HG02884 (cell line): ENCODE measurements around the gene FOXN3.
"Not testable (repeated sequence)": the region's sequence is repeated elsewhere in the genome, so short reads cannot be mapped to it uniquely, and the experiment has no call there.

Experiments used
- ATAC-seq: cut with Tn5 transposase; IDR thresholded peaks from one replicate; pipeline ENCODE4 v1.9.1; 2021; ENCODE audit warnings: mild to moderate bottlenecking, moderate library complexity; ENCODE audit not compliant: unreplicated experiment

Gene FOXN3

DNA sequence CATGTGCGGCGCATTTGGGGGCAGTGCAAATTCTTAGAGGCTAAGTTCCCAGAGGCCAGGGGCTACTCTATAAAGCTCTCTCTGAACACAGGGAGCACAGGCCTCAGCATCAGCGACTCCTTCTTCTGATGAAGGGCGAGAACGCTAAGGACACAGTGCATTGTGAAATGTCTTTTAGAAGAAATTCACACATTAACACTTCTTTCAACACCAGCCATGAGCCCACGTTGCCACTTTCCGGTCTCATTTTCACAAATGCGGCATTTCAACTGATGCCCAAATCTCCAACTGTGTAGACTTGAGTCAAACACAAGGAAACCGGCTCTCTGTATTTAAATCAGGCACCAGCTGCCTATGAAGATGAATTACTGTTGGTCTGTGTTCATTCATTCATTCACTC lies 162.0 kb downstream of the FOXN3 start:
- no peak for ATAC-seq

DNA sequence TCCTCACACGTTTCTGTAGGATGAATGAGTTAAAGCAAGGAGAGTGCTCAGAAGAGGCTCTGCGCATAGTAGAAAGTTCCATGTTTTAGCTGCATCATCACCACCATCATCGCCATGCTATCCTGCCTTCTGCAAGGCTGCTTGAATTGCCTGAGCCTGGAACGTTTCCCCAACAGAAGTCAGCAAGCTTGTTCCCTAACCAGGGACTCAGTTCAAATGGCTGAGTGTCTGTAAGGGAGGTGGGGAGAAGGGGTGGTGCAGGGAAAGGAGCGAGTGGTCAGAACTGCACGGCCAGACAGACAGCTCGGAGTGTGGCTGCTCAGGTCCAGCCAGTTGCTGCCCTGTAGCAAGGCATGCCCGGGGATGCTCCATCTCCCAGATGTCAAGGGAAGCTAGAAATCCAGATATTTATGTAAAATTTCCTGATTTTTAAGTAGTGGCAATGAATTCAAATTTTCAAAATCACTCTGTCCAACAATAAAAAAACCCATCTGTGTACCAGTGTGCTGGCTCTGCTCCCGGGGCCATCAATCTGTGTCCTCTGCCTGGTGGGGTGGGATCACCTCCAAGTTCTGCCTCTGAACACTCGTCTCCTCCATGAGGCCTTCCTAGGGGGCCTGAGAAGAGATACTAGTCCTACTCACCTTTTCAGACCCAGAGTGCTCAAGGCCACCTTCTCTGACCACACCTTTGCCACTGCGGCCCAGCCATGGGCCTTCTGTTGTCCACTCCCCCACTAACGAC lies 162.7 kb downstream of the FOXN3 start:
- ATAC-seq, result no peak

DNA sequence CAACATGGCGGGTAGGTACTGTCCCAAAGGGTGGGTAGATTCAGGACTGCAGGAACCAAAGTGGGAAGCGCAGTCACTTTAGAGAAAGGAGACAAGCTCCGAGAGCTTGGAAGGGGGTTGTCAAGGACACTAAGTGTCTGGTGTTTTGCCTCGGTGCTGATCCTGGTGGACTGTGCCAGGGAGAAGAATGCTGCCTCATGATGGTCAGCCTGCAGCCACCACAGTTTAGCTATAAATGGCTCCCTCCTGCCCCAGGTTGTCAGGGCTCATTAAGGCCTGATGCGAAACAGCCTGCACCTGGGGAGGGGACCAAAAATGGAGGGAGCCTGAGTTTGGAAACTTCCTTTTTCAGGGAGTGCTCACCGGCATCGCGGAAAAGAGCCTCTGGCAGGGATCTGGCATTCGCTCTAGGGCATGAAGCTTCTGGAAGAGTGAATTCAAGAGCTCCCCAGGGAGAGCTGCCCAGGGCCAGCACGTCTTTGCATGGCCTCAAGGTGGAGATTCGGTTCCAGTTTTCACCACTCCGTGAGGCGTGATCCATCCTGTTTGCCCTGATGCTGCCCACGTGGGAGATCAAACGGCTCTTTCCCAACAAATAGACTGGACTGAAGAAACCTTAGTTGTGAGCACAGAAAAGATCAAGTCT lies 164.0 kb downstream of the FOXN3 start:
- ATAC-seq, result no peak

DNA sequence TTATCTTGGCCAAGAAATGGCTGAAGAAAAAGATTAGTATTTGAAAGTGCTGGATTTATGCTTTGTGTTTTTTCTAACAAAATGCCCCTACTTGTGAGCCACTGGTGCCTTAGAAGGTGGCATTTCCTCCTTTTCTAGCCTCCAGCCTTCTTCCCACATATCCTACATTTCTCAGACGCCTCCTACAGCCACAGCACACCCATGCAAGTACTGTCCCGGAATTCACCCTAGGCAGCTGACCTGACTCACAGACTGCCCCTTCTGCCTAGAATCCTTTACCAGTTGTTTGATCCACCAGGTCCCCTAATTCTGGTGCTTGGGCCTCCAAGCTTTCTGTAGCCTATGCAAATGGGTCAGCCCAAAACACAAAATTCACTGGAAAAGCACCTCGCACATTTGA lies 166.0 kb downstream of the FOXN3 start:
- ATAC-seq, result no peak

DNA sequence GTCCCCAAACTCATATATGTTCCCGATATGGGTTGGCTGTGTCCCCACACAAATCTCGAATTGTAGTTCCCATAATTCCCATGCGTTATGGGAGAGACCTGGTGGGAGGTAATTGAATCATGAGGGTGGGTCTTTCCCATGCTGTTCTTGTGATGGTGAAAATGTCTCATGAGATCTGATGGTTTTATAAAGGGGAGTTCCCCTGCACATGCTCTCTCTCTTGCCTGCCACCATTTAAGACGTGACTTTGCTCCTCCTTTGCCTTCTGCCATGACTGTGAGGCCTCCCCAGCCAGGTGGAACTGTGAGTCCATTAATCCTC lies 166.4 kb downstream of the FOXN3 start:
- ATAC-seq, result not testable (repeated sequence)

DNA sequence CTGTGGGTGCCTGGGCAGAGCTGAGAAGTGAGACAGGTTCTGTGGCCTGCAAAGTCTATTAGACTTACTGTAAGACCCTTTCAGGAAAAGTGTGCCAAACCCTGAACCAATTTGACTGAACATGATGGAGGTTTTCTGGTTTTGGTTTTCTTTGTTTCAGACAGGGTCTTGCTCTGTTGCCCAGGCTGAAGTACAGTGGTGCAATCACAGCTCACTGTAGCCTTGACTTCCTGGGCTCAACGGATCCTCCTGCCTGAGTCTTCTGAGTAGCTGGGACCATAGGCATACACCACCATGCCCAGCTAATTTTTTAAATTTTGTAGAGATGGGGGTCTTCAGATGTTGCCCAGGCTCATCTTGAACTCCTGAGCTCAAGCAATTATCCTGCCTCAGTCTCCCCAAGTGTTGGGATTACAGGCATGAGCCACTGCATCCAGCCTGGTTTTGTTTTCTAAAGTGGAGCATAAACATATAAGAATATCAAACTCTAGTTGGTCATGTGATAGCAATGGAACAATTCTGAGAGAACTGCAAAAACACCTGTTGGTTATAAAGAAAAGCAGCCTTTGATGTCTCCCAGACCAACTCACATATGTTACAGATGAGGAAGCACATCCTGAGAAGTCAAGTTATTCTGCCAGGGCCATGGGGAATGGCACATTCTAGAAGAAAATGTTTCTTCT lies 166.9 kb downstream of the FOXN3 start:
- no peak for ATAC-seq

DNA sequence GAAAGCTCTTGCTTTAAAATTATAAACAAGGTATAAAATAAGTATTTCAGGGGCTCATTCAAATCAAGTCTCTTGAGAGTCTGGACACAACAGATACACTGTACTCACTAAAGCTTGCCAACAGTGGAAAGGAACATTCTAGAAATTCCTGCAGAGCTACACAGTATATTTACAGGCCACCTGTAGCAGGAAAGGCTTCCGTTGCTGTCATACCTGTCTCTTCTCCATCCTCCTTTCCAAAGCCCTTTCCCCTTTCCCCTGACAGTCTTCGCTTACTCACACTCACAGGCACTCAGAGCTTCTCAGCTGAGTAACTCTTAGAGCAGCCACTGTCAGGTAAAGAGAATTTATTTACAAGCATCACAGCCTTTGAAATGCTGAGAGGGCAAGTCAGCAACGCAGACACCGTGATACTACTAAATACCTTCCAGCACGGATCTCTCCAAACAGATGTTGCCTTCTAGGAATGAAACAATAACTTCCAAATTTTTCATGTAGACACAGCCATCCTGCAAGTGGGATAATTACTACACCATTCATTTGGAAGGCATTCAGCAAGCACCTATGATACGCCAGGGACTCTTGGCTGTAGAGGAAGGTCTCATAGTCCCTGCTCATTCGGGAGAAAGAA lies 167.9 kb downstream of the FOXN3 start:
- ATAC-seq, result no peak

DNA sequence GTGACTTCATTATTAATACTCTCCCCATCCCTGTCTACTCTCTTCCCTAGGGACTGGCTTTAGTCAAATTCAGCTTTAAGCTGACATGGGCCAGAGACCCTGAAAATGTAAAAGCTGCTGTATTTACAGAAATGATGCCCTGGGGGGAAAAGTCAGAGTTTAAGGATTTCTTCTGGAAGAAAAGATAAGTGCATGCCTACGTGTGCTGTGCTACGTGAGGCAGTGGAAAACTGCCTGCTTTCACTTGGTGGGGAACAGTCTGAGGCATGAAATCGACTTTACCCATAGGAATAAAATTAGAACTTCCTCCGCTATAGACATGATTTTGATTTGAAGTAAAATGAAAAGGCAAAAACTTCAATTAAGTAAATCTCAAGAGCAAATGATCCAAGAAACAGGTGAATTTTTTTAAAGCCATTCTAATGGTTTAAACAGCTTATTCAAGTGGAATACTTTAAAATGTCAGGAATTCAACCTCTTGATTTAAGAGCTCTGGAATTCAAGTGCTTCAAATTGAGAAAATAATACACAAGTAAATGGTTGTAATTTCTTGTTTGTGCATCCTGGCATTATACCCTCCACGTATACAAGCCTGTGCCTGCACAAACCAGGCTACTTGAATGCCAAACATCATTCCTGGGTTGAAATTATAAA lies 168.5 kb downstream of the FOXN3 start:
- ATAC-seq, result no peak

DNA sequence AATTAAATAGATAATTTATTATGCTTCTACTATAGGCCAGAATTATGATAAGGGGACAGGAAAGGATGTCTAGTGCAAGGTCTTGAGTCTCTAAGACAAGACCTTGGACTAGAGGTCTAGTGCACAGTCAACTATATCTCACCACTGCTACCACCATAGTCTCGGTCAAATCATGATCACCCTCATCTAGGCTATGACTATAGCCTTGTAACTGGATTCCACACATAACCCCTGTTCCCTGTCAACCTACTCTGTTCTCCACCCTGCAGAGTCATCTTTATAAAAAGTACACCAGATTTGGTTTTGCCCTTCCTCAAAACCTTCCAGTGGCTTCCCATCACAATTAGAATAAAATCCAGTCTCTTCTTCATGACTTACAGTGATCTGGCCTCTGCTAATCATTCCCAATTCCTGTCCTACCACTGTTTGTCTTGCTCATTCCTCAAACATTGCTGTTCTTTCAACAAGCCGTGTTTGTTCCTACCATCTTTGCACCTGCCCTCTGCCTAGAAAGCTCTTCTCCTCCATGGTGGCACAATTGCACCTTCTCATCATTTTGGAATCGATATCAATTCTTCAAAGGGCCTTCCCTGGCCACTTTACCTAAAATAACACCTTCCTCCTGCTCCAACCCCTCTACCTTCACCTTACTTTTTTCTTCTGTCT lies 169.4 kb downstream of the FOXN3 start:
- no peak for ATAC-seq

DNA sequence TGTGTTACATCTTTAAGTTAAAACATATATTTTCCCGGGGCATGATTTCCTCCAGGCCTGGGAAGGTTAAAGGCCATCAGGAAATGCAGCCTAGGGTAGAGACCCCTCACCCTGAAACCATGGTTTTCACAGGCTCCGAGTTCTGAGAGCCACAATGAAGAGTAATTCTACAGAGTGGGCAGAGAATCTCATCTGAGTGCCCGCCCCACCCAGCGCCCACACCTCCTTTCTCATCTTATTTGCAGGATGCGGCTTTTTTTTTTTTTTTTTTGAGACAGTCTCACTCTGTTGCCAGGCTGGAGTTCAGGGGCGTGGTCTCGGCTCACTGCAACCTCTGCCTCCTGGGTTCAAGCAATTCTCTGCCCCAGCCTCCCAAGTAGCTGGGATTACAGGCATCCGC lies 170.7 kb downstream of the FOXN3 start:
- no peak for ATAC-seq

DNA sequence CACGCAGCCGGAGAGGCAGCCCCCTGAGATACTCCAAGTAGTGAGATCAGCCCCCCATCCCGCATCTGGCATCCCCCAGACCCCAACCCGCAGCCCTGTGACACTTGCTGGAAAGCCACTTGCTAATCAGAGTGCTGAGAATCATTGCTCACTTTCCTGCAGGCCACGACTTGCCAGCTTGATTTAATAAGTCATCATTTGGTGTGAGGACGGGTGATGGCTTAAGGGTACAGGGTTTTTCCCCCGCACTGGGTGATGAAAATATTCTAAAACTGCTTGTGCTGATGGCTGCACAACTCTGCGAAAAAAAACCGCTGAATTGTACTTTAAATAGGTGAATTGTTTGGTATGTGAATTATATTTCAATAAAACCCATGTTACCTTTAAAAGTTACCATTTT lies 171.2 kb downstream of the FOXN3 start:
- no peak for ATAC-seq

DNA sequence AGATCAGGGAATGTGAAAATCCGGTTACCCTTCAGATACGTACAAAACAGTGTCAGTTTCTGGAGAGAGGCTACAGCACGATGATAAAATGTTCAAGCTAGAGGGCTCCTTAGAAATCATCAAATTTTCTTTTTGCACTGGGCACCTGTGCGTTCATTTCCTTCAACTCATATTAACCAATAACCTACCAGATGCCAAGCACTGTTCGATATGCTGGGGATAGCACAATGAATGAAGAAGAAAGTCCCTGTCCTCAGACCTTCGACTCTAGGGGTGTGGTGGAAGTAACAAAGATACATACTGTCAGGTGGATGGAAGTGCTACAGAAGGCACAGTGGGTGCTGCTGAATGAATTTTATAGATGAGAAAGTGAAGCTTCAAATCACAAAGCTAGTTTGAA lies 172.3 kb downstream of the FOXN3 start:
- no peak for ATAC-seq

DNA sequence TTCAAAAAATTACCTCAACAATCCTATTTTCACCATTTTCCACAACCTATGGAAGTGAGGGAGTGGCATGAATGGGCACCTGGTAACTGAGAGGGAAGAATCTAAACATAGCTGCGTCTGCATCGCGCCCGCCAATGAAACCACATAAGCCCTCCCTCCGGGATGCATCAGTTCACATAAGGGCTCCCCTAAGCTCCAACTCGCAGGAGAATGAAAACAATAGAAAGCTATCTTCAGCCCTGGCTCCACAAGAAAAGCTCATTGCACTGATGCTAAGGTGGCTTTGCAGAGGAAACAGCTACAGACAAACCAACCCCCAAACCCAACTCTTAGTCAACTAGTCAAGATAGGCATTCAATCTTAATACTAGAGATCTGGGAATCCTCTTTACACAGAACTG lies 173.3 kb downstream of the FOXN3 start:
- ATAC-seq, result no peak

DNA sequence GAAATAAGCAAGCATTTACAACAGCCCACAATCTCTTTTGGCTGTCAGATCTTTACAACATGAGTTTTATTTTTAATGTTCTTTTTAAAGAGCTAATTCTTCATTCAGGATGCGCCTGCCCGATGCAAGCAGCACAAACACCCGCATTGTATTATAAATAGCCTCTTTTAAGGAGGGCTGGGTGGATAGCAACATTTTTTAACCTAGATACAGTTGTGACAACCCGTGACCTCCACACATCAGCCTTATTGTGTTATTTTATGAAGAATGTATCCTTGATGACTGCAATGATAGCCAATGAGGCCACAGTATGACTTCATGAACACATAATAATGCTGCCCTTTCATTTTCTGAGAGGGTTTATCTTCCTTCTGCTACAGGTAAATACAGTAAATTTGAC lies 173.7 kb downstream of the FOXN3 start:
- ATAC-seq, result no peak

DNA sequence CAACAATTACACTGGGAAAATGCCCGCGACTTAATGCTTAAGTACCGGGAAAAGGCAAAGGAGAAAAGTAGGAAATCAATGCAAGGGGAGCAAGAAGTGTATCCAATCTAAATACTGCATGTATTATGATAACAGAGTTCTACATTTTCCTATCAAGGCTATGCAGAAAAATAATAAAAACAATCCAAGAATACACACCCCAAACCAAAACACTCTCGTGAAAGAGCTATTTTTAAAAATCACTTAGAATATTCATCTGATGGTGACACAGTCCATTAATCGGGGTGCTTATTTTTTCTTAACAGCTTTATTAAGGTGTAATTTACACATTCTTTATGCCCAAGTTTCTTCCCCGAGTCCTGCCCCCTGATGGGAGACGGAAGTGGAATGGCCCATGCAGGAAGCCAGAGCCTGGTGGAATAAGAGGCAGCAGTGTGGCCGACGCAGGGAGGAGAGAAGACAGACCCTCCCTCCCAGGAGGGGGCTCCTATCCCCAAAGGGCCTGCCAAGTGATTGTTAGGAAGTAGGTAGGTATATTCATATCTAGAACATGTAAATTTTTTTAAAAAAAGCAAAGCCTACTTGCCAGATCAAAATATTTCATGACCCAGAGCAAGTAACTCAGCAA lies 174.3 kb downstream of the FOXN3 start:
- no peak for ATAC-seq

DNA sequence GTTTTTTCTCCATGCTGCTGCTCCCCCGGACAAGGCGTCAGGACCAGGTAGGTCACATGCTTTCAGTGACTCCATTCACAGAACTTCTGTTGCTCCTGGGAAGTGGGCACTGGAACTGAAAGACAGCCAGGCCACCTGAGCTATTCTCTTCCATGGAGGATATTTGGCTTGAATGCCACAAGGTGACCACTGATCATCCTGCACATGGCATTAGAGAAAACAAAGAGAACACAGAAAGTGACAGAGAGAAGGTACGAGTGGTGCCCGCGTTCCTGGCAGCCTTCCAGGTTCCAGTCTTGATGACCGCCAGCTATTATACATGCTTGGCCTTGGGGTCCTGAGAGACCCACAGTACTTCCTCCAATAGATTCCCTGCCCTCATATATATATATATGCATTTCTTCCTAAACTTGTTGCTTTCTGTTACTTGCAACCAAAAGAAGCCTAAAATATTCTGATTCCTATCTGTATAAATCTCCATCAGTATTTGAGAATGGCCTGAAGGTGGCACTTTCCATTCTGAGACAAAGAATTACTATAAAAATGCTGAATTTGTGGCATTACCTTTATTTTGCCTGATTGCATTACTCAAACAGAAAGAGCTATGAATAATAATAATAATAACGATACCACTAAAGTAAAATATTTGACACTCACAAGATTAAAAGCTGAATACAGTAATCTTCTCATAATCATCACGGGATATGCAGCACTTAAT lies 174.9 kb downstream of the FOXN3 start:
- no peak for ATAC-seq

DNA sequence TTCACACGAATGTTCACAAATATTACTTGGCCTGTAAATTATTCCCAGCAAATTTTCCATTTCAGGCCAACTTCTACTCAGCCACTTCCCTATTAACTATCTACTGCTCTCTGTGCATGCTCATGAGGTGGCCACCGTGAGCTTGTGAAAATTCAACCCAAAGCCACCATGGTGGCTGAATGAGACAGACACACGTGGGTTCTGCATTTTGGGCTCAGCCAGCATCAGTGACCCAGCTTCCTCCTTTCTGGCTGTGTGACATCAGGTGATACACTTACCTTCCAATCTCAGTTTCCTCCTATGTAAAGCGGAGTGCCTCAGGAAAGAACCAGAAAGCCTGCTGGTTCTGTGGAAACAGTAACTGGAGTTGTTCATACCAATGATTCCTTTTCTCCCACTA lies 175.8 kb downstream of the FOXN3 start:
- ATAC-seq, result no peak

DNA sequence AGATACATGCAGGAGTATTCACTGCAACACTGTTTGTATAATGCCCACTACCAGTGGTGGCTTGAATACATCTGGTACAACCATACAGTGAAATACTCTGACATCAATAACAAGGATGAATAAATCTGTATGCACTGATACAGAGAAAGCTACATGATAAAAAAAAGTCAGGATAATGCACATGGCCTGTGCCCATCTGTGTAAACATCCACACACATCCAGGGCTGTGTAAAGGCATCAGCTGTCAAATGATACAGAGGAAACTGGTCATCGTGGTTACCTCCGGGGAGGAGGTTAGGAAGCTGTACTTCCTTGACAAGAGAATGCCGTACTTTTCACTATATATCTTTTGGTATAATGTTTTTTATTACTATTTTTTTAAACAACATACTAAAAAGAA lies 176.6 kb downstream of the FOXN3 start:
- ATAC-seq, result no peak

DNA sequence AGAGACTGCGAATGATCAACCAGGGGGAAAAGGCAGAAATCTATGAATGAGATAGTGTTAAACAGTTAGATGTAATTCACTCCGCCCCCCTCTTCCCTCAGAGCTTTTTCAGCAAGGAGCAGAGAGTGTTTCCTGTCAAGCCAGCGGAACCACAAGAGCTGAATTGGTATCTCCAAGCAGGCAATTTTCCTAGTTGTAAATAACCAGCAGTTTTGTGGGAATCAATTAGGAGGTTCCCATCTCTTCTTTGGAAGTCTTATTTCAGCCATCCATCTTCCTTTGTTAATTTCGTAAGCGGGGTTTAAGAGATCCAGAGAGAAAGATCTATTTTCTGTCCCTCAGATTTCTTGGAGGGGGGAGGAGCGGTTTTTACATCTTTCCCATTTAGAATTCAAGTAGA lies 178.0 kb downstream of the FOXN3 start:
- ATAC-seq, result no peak
